Activated CD8-positive, alpha-beta memory T cell treated with anti-CD3 and anti-CD28 coated beads for 36 hours (primary cell): ENCODE results near the gene CATSPERZ. TPM values are rescaled to one million over a fixed set of nuclear protein-coding genes. Genes with fewer than 3 reads are reported as not detected.

Experiments used
- CTCF ChIA-PET: fragments of 350-600 bp; sonication (Branson Sonifier 250); formaldehyde crosslinking; loops from one replicate; lab custom pipeline; 2021; ENCODE audit warnings: antibody characterized with exemption; lab: Charles Lee
- POLR2A ChIA-PET: fragments of 350-600 bp; sonication (Branson Sonifier 250); formaldehyde crosslinking; loops from one replicate; lab custom pipeline; 2021; ENCODE audit warnings: antibody characterized with exemption; lab: Charles Lee
- total RNA-seq, 2 experiments: library from RNA; stranded (reverse); gene quantifications; one replicate each; pipeline ENCODE4 v1.2.3, GENCODE V29; 2021

The CATSPERZ gene
- total RNA-seq, 2 experiments from 2014 or later = not detected

GRCh38 chr11:64352099-64352994 lies 52.2 kb downstream of the CATSPERZ start:
- ChIA-PET POLR2A (no interaction called here), CTCF (no interaction called here)

DNA sequence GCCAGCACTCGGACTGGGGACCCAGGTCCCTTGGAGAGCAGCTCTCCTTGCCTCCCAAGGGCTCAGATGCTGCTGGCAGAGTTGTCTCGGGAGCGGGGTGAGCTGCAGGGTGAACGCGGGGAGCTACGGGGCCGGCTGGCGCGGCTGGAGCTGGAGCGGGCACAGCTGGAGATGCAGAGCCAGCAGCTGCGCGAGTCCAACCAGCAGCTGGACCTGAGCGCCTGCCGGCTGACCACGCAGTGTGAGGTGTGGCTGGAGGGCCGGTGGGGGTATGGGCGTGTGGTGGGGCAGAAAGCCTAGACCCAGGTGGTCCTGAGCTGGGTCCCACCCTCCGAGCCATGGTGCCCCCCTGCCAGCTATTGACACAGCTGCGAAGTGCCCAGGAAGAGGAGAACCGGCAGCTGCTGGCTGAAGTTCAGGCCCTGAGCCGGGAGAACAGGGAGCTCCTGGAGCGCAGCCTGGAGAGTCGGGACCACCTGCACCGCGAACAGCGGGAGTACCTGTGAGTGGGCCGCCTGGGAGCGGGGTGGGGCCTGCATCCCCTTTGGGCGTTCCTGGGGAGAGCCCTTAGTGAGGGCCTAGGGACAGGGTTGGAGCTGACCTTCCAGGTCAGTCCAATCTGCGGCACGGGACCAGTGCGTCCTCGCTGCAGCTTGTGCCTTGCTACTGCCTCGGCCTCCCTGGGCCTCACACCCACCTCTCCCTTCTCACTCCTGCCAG lies 53.0 kb downstream of the CATSPERZ start:
- ChIA-PET CTCF (interaction anchor here (1.1 kb wide), 2 partner anchors 11 to 36 kb away, joined by 3 to 4 read pairs; partner anchors contain the start of genes PRDX5 and TRMT112), POLR2A (interaction anchor here (0.9 kb wide), 1 partner anchor 13 kb away, joined by 3 read pairs; the partner anchor contains the start of gene CCDC88B)

DNA sequence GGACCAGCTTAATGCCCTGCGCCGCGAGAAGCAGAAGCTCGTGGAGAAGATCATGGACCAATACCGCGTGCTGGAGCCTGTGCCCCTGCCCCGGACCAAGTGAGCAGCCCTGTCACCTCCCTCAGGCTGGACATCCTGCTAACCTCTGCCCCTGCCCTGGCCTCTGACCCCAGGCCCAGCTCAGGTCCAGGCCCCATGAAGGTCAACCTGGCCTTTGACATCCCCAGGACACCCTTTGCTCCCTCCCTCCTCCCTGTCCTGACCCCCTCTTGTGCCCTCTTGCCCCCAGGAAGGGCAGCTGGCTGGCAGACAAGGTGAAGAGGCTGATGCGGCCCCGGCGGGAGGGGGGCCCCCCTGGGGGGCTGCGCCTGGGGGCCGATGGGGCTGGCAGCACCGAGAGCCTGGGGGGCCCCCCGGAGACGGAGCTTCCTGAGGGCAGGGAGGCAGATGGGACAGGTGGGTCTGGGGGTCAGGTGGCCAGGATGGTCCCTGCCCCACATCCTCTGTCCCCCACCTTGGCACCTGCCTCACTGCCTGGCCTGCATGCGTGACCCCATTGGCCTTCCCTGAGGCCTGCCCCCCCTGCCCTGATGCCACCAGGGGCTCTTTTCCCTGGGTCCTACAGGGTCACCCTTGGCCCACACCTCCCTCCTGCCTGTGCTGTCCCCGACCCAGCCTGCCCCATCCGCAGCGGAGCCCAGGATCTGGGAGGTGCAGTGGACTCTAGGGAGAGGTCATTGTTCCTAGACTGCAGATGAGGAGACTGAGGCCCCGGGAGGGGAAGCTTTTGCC lies 53.8 kb downstream of the CATSPERZ start:
- POLR2A ChIA-PET = interaction anchor here (0.6 to 0.9 kb wide), 2 partner anchors 13 to 35 kb away, joined by 3 read pairs; partner anchors contain the start of gene CCDC88B
- CTCF ChIA-PET = interaction anchor here (0.8 to 1.3 kb wide), 4 partner anchors 10 to 36 kb away, joined by 3 to 4 read pairs (median 4); partner anchors contain the start of genes CCDC88B, PRDX5 and TRMT112

Other genes with a start within 250 kb of the CATSPERZ start
- 10 to 100 TPM; 20.6 to 21.8 TPM for gene MACROD1, start 134.2 kb upstream of the CATSPERZ start, total RNA-seq
- 100 to 1,000 TPM; 476 to 486 TPM for gene STIP1, start 114.2 kb upstream of the CATSPERZ start, total RNA-seq
- 100 to 1,000 TPM; 220 to 223 TPM for gene FERMT3, start 93.6 kb upstream of the CATSPERZ start, total RNA-seq
- 10 to 100 TPM; 28.7 to 30.5 TPM for gene TRPT1, start 74.2 kb upstream of the CATSPERZ start, total RNA-seq
- gene NUDT22, start 74.1 kb upstream of the CATSPERZ start, total RNA-seq = 10 to 100 TPM; 74.5 to 79.5 TPM
- gene DNAJC4, start 69.8 kb upstream of the CATSPERZ start, total RNA-seq = 10 to 100 TPM; 19.0 to 20.8 TPM
- 10 to 100 TPM; 83.0 to 86.8 TPM for gene VEGFB, start 65.8 kb upstream of the CATSPERZ start, total RNA-seq
- 10 to 100 TPM; 26.8 to 28.5 TPM for gene FKBP2, start 59.3 kb upstream of the CATSPERZ start, total RNA-seq
- 100 to 1,000 TPM; 376 to 377 TPM for gene PPP1R14B, start 53.4 kb upstream of the CATSPERZ start, total RNA-seq
- 10 to 100 TPM; 16.0 to 16.9 TPM for gene PLCB3, start 48.8 kb upstream of the CATSPERZ start, total RNA-seq
- 10 to 100 TPM; 32.0 to 36.3 TPM for gene BAD, start 15.7 kb upstream of the CATSPERZ start, total RNA-seq
- gene GPR137, start 14.5 kb upstream of the CATSPERZ start, total RNA-seq = 10 to 100 TPM; 54.1 to 56.1 TPM
- gene KCNK4, start 9.1 kb upstream of the CATSPERZ start, total RNA-seq = not detected
- 10 to 100 TPM; 58.1 to 58.3 TPM for gene ESRRA, start 5.2 kb downstream of the CATSPERZ start, total RNA-seq
- gene TRMT112, start 17.2 kb downstream of the CATSPERZ start, total RNA-seq = 100 to 1,000 TPM; 282 to 293 TPM
- 100 to 1,000 TPM; 133 to 138 TPM for gene PRDX5, start 17.8 kb downstream of the CATSPERZ start, total RNA-seq
- 10 to 100 TPM; 93.7 to 94.7 TPM for gene CCDC88B, start 39.8 kb downstream of the CATSPERZ start, total RNA-seq
- 10 to 100 TPM; 35.3 to 37.2 TPM for gene RPS6KA4, start 58.8 kb downstream of the CATSPERZ start, total RNA-seq